ENCODE data around the gene USP54.

DNA sequence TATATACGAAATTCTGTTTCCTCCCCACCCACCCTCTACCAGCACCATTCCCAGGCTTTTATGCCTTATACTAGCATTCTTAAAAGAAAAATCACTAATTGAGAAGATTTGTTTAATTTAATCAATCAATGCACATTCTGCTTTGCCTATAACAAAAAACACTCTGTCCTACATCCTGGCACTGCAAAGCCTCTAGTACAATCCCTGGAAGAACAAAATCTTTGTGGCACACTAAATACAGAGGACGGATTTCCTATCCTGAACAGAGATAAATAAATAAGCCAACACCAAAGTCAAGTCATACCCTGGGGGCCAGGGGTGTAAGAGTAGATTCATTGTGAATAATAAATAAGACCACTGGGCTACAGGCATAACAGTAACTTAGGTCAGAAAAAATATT is 34.3 kb downstream of the USP54 start:
- no peak for TF ChIP-seq EZH2 (IDR thresholded peaks at IDR 0.05; ENCODE audit: low read depth, unreplicated experiment)
- TF ChIP-seq, protein P1, sequence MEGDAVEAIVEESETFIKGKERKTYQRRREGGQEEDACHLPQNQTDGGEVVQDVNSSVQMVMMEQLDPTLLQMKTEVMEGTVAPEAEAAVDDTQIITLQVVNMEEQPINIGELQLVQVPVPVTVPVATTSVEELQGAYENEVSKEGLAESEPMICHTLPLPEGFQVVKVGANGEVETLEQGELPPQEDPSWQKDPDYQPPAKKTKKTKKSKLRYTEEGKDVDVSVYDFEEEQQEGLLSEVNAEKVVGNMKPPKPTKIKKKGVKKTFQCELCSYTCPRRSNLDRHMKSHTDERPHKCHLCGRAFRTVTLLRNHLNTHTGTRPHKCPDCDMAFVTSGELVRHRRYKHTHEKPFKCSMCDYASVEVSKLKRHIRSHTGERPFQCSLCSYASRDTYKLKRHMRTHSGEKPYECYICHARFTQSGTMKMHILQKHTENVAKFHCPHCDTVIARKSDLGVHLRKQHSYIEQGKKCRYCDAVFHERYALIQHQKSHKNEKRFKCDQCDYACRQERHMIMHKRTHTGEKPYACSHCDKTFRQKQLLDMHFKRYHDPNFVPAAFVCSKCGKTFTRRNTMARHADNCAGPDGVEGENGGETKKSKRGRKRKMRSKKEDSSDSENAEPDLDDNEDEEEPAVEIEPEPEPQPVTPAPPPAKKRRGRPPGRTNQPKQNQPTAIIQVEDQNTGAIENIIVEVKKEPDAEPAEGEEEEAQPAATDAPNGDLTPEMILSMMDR (conservative IDR thresholded peaks at IDR 0.05; ENCODE audit: low read depth in 2 of 2) = no peak
- TF ChIP-seq, protein P2, sequence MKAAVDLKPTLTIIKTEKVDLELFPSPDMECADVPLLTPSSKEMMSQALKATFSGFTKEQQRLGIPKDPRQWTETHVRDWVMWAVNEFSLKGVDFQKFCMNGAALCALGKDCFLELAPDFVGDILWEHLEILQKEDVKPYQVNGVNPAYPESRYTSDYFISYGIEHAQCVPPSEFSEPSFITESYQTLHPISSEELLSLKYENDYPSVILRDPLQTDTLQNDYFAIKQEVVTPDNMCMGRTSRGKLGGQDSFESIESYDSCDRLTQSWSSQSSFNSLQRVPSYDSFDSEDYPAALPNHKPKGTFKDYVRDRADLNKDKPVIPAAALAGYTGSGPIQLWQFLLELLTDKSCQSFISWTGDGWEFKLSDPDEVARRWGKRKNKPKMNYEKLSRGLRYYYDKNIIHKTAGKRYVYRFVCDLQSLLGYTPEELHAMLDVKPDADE (IDR thresholded peaks at IDR 0.05) = no peak
- TF ChIP-seq EZH2phosphoT487 (IDR thresholded peaks at IDR 0.05; ENCODE audit: unreplicated experiment) = no peak
- TF ChIP-seq ZNF114 (CRISPR knock-in tag; IDR thresholded peaks at IDR 0.05) = no peak
- TF ChIP-seq CREB1 (CRISPR knock-in tag; IDR thresholded peaks at IDR 0.05; ENCODE audit: low read depth) = no peak
- TF ChIP-seq POLR2AphosphoS5 (IDR thresholded peaks at IDR 0.05; ENCODE audit: low read depth) = no peak
- no peak for TF ChIP-seq ZNF331 (CRISPR knock-in tag; IDR thresholded peaks at IDR 0.05; ENCODE audit: low read depth)
- TF ChIP-seq, protein P3, sequence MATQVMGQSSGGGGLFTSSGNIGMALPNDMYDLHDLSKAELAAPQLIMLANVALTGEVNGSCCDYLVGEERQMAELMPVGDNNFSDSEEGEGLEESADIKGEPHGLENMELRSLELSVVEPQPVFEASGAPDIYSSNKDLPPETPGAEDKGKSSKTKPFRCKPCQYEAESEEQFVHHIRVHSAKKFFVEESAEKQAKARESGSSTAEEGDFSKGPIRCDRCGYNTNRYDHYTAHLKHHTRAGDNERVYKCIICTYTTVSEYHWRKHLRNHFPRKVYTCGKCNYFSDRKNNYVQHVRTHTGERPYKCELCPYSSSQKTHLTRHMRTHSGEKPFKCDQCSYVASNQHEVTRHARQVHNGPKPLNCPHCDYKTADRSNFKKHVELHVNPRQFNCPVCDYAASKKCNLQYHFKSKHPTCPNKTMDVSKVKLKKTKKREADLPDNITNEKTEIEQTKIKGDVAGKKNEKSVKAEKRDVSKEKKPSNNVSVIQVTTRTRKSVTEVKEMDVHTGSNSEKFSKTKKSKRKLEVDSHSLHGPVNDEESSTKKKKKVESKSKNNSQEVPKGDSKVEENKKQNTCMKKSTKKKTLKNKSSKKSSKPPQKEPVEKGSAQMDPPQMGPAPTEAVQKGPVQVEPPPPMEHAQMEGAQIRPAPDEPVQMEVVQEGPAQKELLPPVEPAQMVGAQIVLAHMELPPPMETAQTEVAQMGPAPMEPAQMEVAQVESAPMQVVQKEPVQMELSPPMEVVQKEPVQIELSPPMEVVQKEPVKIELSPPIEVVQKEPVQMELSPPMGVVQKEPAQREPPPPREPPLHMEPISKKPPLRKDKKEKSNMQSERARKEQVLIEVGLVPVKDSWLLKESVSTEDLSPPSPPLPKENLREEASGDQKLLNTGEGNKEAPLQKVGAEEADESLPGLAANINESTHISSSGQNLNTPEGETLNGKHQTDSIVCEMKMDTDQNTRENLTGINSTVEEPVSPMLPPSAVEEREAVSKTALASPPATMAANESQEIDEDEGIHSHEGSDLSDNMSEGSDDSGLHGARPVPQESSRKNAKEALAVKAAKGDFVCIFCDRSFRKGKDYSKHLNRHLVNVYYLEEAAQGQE (IDR thresholded peaks at IDR 0.05; ENCODE audit: unreplicated experiment) = no peak
- TF ChIP-seq JUNB (IDR thresholded peaks at IDR 0.05; ENCODE audit: unreplicated experiment) = no peak

Data from GM23338 (cell line).